Measurements from ENCODE around the gene HTR3B.

The HTR3B gene

GRCh38 chr11:113881856-113882255, 22.7 kb upstream of the HTR3B start:
- CTCF ChIA-PET = interaction anchor here (0.7 kb wide), 1 partner anchor 145 kb away, joined by 4 read pairs; no protein-coding TSS in a partner anchor
- TF ChIP-seq, protein P1, sequence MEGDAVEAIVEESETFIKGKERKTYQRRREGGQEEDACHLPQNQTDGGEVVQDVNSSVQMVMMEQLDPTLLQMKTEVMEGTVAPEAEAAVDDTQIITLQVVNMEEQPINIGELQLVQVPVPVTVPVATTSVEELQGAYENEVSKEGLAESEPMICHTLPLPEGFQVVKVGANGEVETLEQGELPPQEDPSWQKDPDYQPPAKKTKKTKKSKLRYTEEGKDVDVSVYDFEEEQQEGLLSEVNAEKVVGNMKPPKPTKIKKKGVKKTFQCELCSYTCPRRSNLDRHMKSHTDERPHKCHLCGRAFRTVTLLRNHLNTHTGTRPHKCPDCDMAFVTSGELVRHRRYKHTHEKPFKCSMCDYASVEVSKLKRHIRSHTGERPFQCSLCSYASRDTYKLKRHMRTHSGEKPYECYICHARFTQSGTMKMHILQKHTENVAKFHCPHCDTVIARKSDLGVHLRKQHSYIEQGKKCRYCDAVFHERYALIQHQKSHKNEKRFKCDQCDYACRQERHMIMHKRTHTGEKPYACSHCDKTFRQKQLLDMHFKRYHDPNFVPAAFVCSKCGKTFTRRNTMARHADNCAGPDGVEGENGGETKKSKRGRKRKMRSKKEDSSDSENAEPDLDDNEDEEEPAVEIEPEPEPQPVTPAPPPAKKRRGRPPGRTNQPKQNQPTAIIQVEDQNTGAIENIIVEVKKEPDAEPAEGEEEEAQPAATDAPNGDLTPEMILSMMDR (conservative IDR thresholded peaks at IDR 0.05; ENCODE audit: low read depth) = no peak
- DNase-seq (ENCODE audit: low spot score) = peak; percentile 60
- POLR2A ChIA-PET (ENCODE audit: low non-redundant PET) = no interaction called here
- H3K27ac ChIP-seq = no peak overlapping the region

GRCh38 chr11:113884361-113884836, 20.2 kb upstream of the HTR3B start:
- DNase-seq (ENCODE audit: low spot score) = no peak
- TF ChIP-seq, protein P1 (conservative IDR thresholded peaks at IDR 0.05; ENCODE audit: low read depth) = no peak
- no peak overlapping the region for H3K27ac ChIP-seq
- CTCF ChIA-PET = no interaction called here
- POLR2A ChIA-PET (ENCODE audit: low non-redundant PET) = no interaction called here

- H3K27ac ChIP-seq = no peak overlapping the region
- TF ChIP-seq, protein P1 (conservative IDR thresholded peaks at IDR 0.05; ENCODE audit: low read depth) = no peak
- POLR2A ChIA-PET (ENCODE audit: low non-redundant PET) = no interaction called here
- CTCF ChIA-PET = no interaction called here
- DNase-seq (ENCODE audit: low spot score) = no peak
Measured at GRCh38 chr11:113885897-113886296, 18.7 kb upstream of the HTR3B start.

GRCh38 chr11:113888848-113889247, 15.7 kb upstream of the HTR3B start:
- H3K27ac ChIP-seq = no peak overlapping the region
- CTCF ChIA-PET = no interaction called here
- no peak for DNase-seq (ENCODE audit: low spot score)
- TF ChIP-seq, protein P1 (conservative IDR thresholded peaks at IDR 0.05; ENCODE audit: low read depth) = no peak
- POLR2A ChIA-PET (ENCODE audit: low non-redundant PET) = no interaction called here

GRCh38 chr11:113894421-113894996, 10.1 kb upstream of the HTR3B start:
- no peak overlapping the region for H3K27ac ChIP-seq
- no peak for DNase-seq (ENCODE audit: low spot score)
- TF ChIP-seq, protein P1 (conservative IDR thresholded peaks at IDR 0.05; ENCODE audit: low read depth) = no peak
- CTCF ChIA-PET = interaction anchor here (0.6 to 3.3 kb wide), 2 partner anchors 367 to 546 kb away, joined by 4 to 60 read pairs; no protein-coding TSS in a partner anchor
- POLR2A ChIA-PET (ENCODE audit: low non-redundant PET) = no interaction called here

- no peak for DNase-seq (ENCODE audit: low spot score)
- ChIA-PET CTCF (interaction anchor here (0.5 to 3.3 kb wide), 15 partner anchors 8 to 1627 kb away, joined by 3 to 60 read pairs (median 4); partner anchors contain the start of genes HTR3A and USP28), POLR2A (ENCODE audit: low non-redundant PET) (no interaction called here)
- TF ChIP-seq, protein P1 (conservative IDR thresholded peaks at IDR 0.05; ENCODE audit: low read depth) = no peak
- no peak overlapping the region for H3K27ac ChIP-seq
Measured at GRCh38 chr11:113895367-113896155, 9.0 kb upstream of the HTR3B start.

All from RWPE1 (cell line).